HCT116 (cell line): ENCODE measurements around the gene MORN1.

Experiments
- CEBPB ChIP-seq: IDR thresholded peaks from 2 replicates; pipeline ENCODE4 v1.6.1; 2012; ENCODE audit warnings: low read depth
- CTCF ChIP-seq, 3 experiments: fragments of 200-600 bp in 1 of 3; sonication (generic) in 1 of 3; IDR thresholded peaks in 2 of 3; conservative IDR thresholded peaks in 1 of 3; 2 replicates each; pipeline ENCODE4 v1.5.1; 2012 to 2017; ENCODE audit warnings: low read depth in 2 of 3, low read length in 2 of 3, antibody characterized with exemption in 1 of 3, borderline replicate concordance in 1 of 3, control low read depth in 1 of 3, mild to moderate bottlenecking in 1 of 3, mixed read lengths in 1 of 3, mixed run types in 1 of 3, moderate library complexity in 1 of 3; ENCODE audit not compliant: insufficient read depth in 1 of 3
- EGR1 ChIP-seq: IDR thresholded peaks from 2 replicates; pipeline ENCODE4 v1.6.1; 2012; ENCODE audit warnings: low read depth
- MAX ChIP-seq: IDR thresholded peaks from 2 replicates; pipeline ENCODE4 v1.6.1; 2012
- POLR2A ChIP-seq: IDR thresholded peaks from 2 replicates; pipeline ENCODE4 v1.7.0; 2011; ENCODE audit warnings: borderline replicate concordance; ENCODE audit not compliant: insufficient read depth, insufficient read length; ENCODE audit errors: extremely low read depth

- TF ChIP-seq MAX (no peak), POLR2A (no peak), EGR1 (no peak), CEBPB (no peak), CTCF (IDR thresholded peaks at IDR 0.05 in 2 of 3, conservative IDR thresholded peaks at IDR 0.05 in 1 of 3; ENCODE audit: borderline replicate concordance in 1 of 3, insufficient read depth in 1 of 3, low read depth in 2 of 3, low read length in 2 of 3) (no peak)
Measured at GRCh38 chr1:2407991-2408275, 16.6 kb upstream of the MORN1 start.
